Testis (tissue), 3 donors: ENCODE results near the gene LRRC72. TPM values are rescaled to one million over a fixed set of nuclear protein-coding genes. Genes with fewer than 3 reads are reported as not detected.

Experiments
- DNase-seq: peaks from one replicate; pipeline ENCODE4 v3.0.0-alpha.2; 2019
- H3K27ac ChIP-seq, 2 donors: fragments of 200-600 bp; sonication (generic); one replicate each; pipeline ENCODE4 v1.5.1; 2019
- H3K27me3 ChIP-seq: fragments of 200-600 bp; sonication (generic); one replicate; pipeline ENCODE4 v1.5.1; 2019
- H3K36me3 ChIP-seq: fragments of 200-600 bp; sonication (generic); one replicate; pipeline ENCODE4 v1.5.1; 2017; ENCODE audit warnings: low read depth; ENCODE audit errors: missing control alignments
- H3K4me1 ChIP-seq: fragments of 200-600 bp; sonication (generic); one replicate; pipeline ENCODE4 v1.5.1; 2019
- H3K4me3 ChIP-seq, 2 donors: fragments of 200-600 bp; sonication (generic); one replicate each; pipeline ENCODE4 v1.5.1; 2017 to 2019
- H3K9me3 ChIP-seq: fragments of 200-600 bp; sonication (generic); one replicate; pipeline ENCODE4 v1.5.1; 2017
- POLR2A ChIP-seq: fragments of 450-650 bp; IDR thresholded peaks from one replicate; pipeline ENCODE4 v1.6.1; 2017; ENCODE audit warnings: antibody characterized with exemption, mild to moderate bottlenecking, moderate library complexity
- WGBS, 2 donors: methylation state at CpG; one replicate each; pipeline ENCODE4 v1.1.5; 2018; 5-methylcytosine and 5-hydroxymethylcytosine counted together
- intact Hi-C: fragments of 100-400 bp; cut with DNase I; formaldehyde crosslinking; loops from one replicate; pipeline ENCODE4 v1.15.1; 2023; ENCODE audit warnings: low total_unique reads
- polyA plus RNA-seq: library from polyadenylated mRNA; stranded (reverse); fragments of 350-450 nt; fragmentation: Illumina TruSeq; extraction: RNeasy Lipid Tissue Mini Kit (QIAGEN cat#74804); gene quantifications from one replicate; pipeline ENCODE4 v1.2.3, GENCODE V29; 2014; ENCODE audit warnings: low read depth, low replicate concordance; ENCODE audit not compliant: insufficient read depth
- total RNA-seq, 2 donors: library from RNA; depleted of rRNA; stranded (reverse); fragments of >200 nt; gene quantifications; one replicate each; pipeline ENCODE4 v1.2.3, GENCODE V29; 2016
- TF ChIP-seq, protein P1 (sequence below), 3 experiments: fragments of 450-650 bp in 2 of 3; fragments of 200-600 bp in 1 of 3; sonication (generic) in 1 of 3; IDR thresholded peaks; one replicate each; pipeline ENCODE4 v1.5.1; 2016 to 2019; ENCODE audit warnings: antibody characterized with exemption in 3 of 3, mild to moderate bottlenecking in 2 of 3, moderate library complexity in 1 of 3

Gene LRRC72
- total and polyA plus RNA-seq, 3 donors from 2014 or later, result 0.79 to 8.6 (median 0.81) TPM

DNA sequence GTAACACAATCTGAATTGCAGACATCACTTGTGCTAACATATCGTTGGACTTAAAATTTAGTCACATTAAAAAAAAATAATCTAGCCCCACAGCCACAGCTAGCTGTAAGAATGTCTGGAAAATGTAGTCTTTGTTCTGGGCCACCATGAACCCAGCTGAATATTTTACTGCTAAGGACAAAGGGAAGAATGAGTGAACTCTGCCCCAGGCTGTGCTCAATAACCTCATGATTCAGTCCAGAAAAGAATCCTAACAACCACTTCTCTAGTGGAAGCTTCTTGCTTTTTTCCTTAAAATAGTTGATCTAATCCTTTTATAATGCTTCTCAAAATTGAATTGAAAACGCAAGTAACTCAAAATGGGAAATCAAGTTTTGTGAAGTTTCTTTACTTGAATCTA is 35.5 kb upstream of the LRRC72 start:
- DNase-seq, result no peak

DNA sequence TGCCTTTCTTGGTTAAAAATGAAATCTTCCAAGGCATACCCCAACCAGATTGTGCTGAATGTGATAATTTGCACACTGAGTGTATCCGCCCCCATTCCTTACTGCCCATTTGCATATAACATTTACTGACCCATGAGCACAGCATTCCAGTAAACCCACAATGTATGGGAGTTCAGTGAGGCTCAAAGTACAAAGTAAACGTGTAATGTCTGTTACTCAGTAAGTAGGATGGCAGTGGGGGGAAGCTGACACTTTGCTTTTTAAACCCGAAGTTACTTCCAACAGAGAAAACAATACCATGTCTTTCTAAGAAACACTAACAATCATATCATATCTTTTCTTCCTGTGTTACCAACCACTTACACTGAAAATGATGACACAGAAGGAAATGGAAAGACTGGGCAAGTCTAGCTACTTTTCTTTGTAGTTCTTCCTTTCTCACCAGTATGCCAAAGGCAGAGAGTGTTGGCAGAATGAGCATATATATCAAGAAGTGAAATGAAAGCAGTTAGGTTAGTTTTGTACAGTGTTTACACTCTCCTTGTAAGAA is 34.0 kb upstream of the LRRC72 start:
- no peak overlapping the region for H3K4me3 ChIP-seq
- no peaks in the 10 kb centered on the region for H3K27me3 ChIP-seq
- H3K36me3 ChIP-seq, result no peaks in the 10 kb centered on the region
- WGBS, 2 donors, result 44 to 59% methylated on average over 3 of the region's 3 CpGs
- DNase-seq, result no peak
- no peak overlapping the region for H3K27ac ChIP-seq
- intact Hi-C loops, result no loop called here
- no peaks in the 10 kb centered on the region for H3K4me1 ChIP-seq
- H3K9me3 ChIP-seq, result no peaks in the 10 kb centered on the region
- no peak for TF ChIP-seq POLR2A
- TF ChIP-seq, protein P1, sequence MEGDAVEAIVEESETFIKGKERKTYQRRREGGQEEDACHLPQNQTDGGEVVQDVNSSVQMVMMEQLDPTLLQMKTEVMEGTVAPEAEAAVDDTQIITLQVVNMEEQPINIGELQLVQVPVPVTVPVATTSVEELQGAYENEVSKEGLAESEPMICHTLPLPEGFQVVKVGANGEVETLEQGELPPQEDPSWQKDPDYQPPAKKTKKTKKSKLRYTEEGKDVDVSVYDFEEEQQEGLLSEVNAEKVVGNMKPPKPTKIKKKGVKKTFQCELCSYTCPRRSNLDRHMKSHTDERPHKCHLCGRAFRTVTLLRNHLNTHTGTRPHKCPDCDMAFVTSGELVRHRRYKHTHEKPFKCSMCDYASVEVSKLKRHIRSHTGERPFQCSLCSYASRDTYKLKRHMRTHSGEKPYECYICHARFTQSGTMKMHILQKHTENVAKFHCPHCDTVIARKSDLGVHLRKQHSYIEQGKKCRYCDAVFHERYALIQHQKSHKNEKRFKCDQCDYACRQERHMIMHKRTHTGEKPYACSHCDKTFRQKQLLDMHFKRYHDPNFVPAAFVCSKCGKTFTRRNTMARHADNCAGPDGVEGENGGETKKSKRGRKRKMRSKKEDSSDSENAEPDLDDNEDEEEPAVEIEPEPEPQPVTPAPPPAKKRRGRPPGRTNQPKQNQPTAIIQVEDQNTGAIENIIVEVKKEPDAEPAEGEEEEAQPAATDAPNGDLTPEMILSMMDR (IDR thresholded peaks at IDR 0.05), result no peak

More for the DNA sequence above, 35.5 kb upstream of the LRRC72 start:
- no peaks in the 10 kb centered on the region for H3K4me1 ChIP-seq
- no peak overlapping the region for H3K4me3 ChIP-seq
- H3K36me3 ChIP-seq, result no peaks in the 10 kb centered on the region
- whole genome bisulfite sequencing, 2 donors, result 75 to 85% methylated on average over 2 of the region's 2 CpGs
- TF ChIP-seq POLR2A, result no peak
- TF ChIP-seq, protein P1 (IDR thresholded peaks at IDR 0.05), result no peak
- intact Hi-C loops, result no loop called here
- H3K27me3 ChIP-seq, result no peaks in the 10 kb centered on the region
- H3K27ac ChIP-seq, result no peak overlapping the region
- H3K9me3 ChIP-seq, result no peaks in the 10 kb centered on the region

DNA sequence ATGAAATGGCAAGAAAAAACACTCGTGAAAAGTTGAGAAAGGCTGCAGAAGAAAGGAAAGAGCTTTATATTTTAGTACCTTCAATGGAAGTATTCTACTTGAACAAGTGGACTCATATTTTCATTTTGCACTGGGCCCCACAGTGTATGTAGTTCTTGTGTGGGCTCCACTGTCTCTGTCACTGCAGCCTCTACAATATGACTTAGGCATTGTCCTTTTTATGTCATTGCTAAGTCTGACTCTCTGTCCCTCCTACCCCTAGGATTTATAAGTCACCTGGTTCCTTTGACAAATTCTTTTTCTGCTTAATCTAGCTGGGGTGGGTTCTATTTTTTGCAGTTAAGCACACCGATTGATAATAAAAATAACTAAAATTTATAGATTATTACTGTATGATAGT is 33.4 kb upstream of the LRRC72 start:
- WGBS, 2 donors, result 86 to 93% methylated on average over 2 of the region's 2 CpGs

DNA sequence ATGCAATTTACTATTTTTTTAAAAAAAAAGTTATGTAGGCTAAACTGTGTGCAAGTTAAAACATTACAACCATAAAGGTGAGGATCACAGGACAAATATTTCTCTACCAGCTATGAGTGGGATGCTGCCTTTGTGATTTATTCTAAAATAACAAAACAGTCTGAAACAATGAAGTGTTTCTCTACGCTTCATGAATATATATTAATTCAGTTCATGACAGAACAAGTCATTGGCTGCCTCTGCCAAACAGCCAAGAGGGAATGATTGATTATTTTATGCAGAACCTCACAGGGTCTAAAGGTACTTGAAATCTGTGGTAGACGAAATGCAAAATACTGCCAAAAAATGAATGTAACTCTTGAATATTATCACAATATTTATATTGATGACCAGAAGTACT is 32.1 kb upstream of the LRRC72 start:
- H3K9me3 ChIP-seq, result no peaks in the 10 kb centered on the region
- H3K4me1 ChIP-seq, result no peaks in the 10 kb centered on the region
- no peak overlapping the region for H3K4me3 ChIP-seq
- TF ChIP-seq POLR2A, result no peak
- TF ChIP-seq, protein P1 (IDR thresholded peaks at IDR 0.05), result no peak
- DNase-seq, result no peak
- H3K36me3 ChIP-seq, result no peaks in the 10 kb centered on the region
- H3K27me3 ChIP-seq, result no peaks in the 10 kb centered on the region
- no peak overlapping the region for H3K27ac ChIP-seq
- intact Hi-C loops, result no loop called here
- 83 to 87% methylated on average over 2 of the region's 2 CpGs for WGBS, 2 donors

More for the DNA sequence above, 33.4 kb upstream of the LRRC72 start:
- Histone ChIP-seq H3K36me3 (no peaks in the 10 kb centered on the region), H3K4me1 (no peaks in the 10 kb centered on the region), H3K9me3 (no peaks in the 10 kb centered on the region), H3K27me3 (no peaks in the 10 kb centered on the region), H3K27ac (no peak overlapping the region), H3K4me3 (no peak overlapping the region)
- no peak for DNase-seq
- no peak for TF ChIP-seq POLR2A
- TF ChIP-seq, protein P1 (IDR thresholded peaks at IDR 0.05), result no peak
- intact Hi-C loops, result no loop called here
